Transverse colon (tissue), 3 donors: ENCODE measurements around the gene EBF3.

Experiments used
- EP300 ChIP-seq: sonication (generic); formaldehyde crosslinking; IDR thresholded peaks from one replicate; pipeline ENCODE4 v1.6.1; 2017; ENCODE audit warnings: antibody characterized with exemption, low read depth
- POLR2A ChIP-seq: fragments of 450-650 bp; IDR thresholded peaks from one replicate; pipeline ENCODE4 v1.6.1; 2016; ENCODE audit warnings: antibody characterized with exemption, mild to moderate bottlenecking, moderate library complexity
- TF ChIP-seq, protein P1 (sequence below), 5 experiments: fragments of 200-600 bp in 3 of 5; fragments of 450-650 bp in 2 of 5; sonication (generic) in 3 of 5; IDR thresholded peaks; 1 replicate in 2 of 5; 2 replicates in 3 of 5; pipeline ENCODE4 v1.5.1; 2016 to 2017; ENCODE audit warnings: antibody characterized with exemption in 5 of 5, inconsistent platforms in 3 of 5, mild to moderate bottlenecking in 2 of 5, moderate library complexity in 1 of 5

DNA sequence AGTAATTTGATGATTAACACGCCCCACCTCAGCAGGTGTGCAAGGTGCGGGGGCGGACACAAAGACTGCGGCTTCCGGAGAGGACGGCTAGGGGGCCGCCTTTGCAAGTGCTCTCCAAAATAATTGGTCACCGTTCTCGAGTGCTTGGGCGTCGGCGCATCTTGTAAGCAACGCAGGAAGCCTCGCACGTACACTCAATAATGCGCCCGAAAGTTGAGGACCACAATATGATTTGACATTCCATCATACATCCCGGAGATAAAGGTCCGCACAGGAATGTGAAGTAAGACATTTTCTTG is 114.7 kb downstream of the EBF3 start:
- TF ChIP-seq, protein P1, sequence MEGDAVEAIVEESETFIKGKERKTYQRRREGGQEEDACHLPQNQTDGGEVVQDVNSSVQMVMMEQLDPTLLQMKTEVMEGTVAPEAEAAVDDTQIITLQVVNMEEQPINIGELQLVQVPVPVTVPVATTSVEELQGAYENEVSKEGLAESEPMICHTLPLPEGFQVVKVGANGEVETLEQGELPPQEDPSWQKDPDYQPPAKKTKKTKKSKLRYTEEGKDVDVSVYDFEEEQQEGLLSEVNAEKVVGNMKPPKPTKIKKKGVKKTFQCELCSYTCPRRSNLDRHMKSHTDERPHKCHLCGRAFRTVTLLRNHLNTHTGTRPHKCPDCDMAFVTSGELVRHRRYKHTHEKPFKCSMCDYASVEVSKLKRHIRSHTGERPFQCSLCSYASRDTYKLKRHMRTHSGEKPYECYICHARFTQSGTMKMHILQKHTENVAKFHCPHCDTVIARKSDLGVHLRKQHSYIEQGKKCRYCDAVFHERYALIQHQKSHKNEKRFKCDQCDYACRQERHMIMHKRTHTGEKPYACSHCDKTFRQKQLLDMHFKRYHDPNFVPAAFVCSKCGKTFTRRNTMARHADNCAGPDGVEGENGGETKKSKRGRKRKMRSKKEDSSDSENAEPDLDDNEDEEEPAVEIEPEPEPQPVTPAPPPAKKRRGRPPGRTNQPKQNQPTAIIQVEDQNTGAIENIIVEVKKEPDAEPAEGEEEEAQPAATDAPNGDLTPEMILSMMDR (IDR thresholded peaks at IDR 0.05), result no peak
- TF ChIP-seq EP300 (no peak), POLR2A (no peak)
